ENCODE results near the gene MTCH1. TPM values are rescaled to one million over a fixed set of nuclear protein-coding genes. Genes with fewer than 3 reads are reported as not detected.

The MTCH1 gene
- total and polyA plus RNA-seq, 10 donors = 87.3 to 191 (median 158) TPM

DNA sequence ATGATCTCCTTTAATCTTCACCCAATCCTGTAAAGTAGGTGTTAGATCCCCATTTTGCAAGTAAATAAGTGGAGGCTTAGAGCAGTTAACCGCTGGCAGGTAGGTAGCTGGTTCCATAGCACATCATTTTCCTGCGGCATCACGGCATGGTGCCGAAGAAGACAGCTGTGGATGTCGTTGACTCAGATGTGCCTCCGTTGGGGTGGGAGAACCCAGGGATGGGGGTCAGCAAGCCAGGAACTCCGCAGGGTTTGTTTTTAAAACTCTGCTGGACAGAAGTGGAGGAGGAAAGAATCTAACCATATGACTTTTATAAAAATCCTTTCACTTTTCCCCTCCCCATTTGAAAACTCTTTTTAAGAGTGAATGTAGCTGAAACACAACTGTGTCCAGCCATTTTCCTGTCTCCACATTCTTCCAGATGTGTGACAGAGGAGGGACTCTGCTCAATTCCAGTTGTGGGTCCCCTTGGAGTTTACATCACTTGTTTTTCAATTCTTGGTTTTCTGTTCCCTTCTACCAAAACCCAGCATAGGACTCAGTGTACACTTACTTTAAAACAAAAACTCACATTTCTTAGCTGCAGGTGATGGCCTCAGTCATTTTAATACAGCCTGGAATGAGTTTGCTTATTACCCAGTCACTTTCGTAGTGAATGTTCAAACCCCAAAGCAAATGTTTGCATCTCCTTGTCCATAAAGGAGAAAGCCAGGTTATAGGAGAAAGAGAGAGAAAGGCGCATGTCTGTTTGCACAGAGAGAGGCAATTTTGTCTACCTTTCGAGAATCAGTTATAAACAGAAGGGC is 59.1 kb downstream of the MTCH1 start:
- Histone ChIP-seq H3K9me3 (no peaks in the 10 kb centered on the region), H3K4me3 (no peak overlapping the region), H3K4me1 (peaks cover 0 to 10% (median 0%) of the 10 kb centered on the region in 6 donors), H3K36me3 (peaks cover 0 to 72% (median 31%) of the 10 kb centered on the region in 6 donors), H3K27ac (no peak overlapping the region), H3K27me3 (replicated peaks in 1 of 7) (no peaks in the 10 kb centered on the region)
- DNase-seq = no peak
- TF ChIP-seq POLR2AphosphoS5 (IDR thresholded peaks at IDR 0.05) = no peak
- no peak for TF ChIP-seq CTCF (IDR thresholded peaks at IDR 0.05 in 8 of 11, conservative IDR thresholded peaks at IDR 0.05 in 3 of 11)
- no peak for TF ChIP-seq POLR2A (IDR thresholded peaks at IDR 0.05)
- WGBS, 5 donors = 68 to 93% (median 84%) methylated on average over 10 of the region's 10 CpGs
- intact Hi-C loops (cut with DNase I; ENCODE audit: low total_unique reads) = no loop called here

- H3K4me3 ChIP-seq = no peak overlapping the region
- TF ChIP-seq POLR2A (IDR thresholded peaks at IDR 0.05) (no peak), POLR2AphosphoS5 (IDR thresholded peaks at IDR 0.05) (no peak), CTCF (IDR thresholded peaks at IDR 0.05 in 8 of 11, conservative IDR thresholded peaks at IDR 0.05 in 3 of 11) (no peak)
- DNase-seq = no peak
- H3K9me3 ChIP-seq = no peaks in the 10 kb centered on the region
- H3K36me3 ChIP-seq = peaks cover 0 to 83% (median 40%) of the 10 kb centered on the region in 6 donors
- peaks cover 0 to 10% (median 0%) of the 10 kb centered on the region in 6 donors for H3K4me1 ChIP-seq
- no peaks in the 10 kb centered on the region for H3K27me3 ChIP-seq (replicated peaks in 1 of 7)
- H3K27ac ChIP-seq = no peak overlapping the region
- intact Hi-C loops (cut with DNase I; ENCODE audit: low total_unique reads) = no loop called here
- 83 to 91% (median 86%) methylated on average over 4 of the region's 4 CpGs for WGBS, 5 donors
Measured at GRCh38 chr6:36925809-36926208, 60.2 kb downstream of the MTCH1 start.

DNA sequence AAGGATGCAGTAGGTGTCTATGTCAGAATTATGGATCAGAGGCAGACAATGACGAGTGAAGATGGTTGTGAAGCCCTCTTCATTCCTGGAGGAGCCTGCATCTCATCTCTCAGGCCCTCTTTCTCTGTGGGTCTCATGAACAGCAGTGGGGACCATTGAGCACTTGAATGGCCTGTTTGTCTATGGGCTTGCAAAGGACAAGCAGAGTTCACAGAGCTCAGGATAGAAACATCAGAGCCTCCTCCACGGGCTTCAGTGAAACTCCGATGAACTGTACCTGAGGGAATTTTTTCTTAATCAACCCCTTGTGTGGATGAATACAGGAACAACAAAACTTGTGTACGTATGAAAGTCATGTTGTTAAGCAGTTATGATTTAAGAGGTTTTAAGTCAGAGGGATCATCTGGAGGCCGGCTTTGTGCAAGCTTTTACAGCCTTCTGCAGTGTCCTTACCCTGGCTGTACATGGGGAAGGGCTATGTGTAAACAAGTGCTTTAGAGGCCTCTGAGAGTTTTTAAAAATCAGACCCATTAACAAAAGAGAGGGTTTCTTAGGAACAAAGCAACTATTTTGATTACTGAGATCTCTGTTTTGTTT is 61.1 kb downstream of the MTCH1 start:
- no peaks in the 10 kb centered on the region for H3K27me3 ChIP-seq (replicated peaks in 1 of 7)
- no peak for DNase-seq
- TF ChIP-seq POLR2A (IDR thresholded peaks at IDR 0.05) (no peak), POLR2AphosphoS5 (IDR thresholded peaks at IDR 0.05) (no peak), CTCF (IDR thresholded peaks at IDR 0.05 in 8 of 11, conservative IDR thresholded peaks at IDR 0.05 in 3 of 11) (no peak)
- no peaks in the 10 kb centered on the region for H3K9me3 ChIP-seq
- H3K4me1 ChIP-seq = peaks cover 0 to 9% (median 0%) of the 10 kb centered on the region in 6 donors
- peaks cover 0 to 92% (median 48%) of the 10 kb centered on the region in 6 donors for H3K36me3 ChIP-seq
- intact Hi-C loops (cut with DNase I; ENCODE audit: low total_unique reads) = no loop called here
- no peak overlapping the region for H3K27ac ChIP-seq
- H3K4me3 ChIP-seq = no peak overlapping the region
- WGBS, 5 donors = 91 to 95% (median 92%) methylated on average over 5 of the region's 5 CpGs

GRCh38 chr6:36924131-36924530 is 61.9 kb downstream of the MTCH1 start:
- peaks cover 0 to 97% (median 56%) of the 10 kb centered on the region in 6 donors for H3K36me3 ChIP-seq
- no peak overlapping the region for H3K4me3 ChIP-seq
- DNase-seq = no peak
- 82 to 94% (median 88%) methylated on average over 4 of the region's 4 CpGs for WGBS, 5 donors
- intact Hi-C loops (cut with DNase I; ENCODE audit: low total_unique reads) = no loop called here
- H3K9me3 ChIP-seq = no peaks in the 10 kb centered on the region
- H3K27me3 ChIP-seq (replicated peaks in 1 of 7) = no peaks in the 10 kb centered on the region
- peaks cover 0 to 2% (median 0%) of the 10 kb centered on the region in 6 donors for H3K4me1 ChIP-seq
- no peak overlapping the region for H3K27ac ChIP-seq
- TF ChIP-seq CTCF (IDR thresholded peaks at IDR 0.05 in 8 of 11, conservative IDR thresholded peaks at IDR 0.05 in 3 of 11) (no peak), POLR2AphosphoS5 (IDR thresholded peaks at IDR 0.05) (no peak), POLR2A (IDR thresholded peaks at IDR 0.05) (no peak)
